Left ventricle myocardium superior (tissue), 1 donor: Measurements from ENCODE around the gene N4BP3. TPM values are rescaled to one million over a fixed set of nuclear protein-coding genes. Genes with fewer than 3 reads are reported as not detected.
"Not testable (repeated sequence)": the region's sequence is repeated elsewhere in the genome, so short reads cannot be mapped to it uniquely, and the experiment has no call there.

Experiments
- ATAC-seq: fragments of 200-7000 bp; cut with Tn5 transposase; one replicate; pipeline ENCODE4 v1.9.1; 2020; ENCODE audit warnings: mild to moderate bottlenecking, moderate library complexity
- DNase-seq: peaks from one replicate; pipeline ENCODE4 v3.0.0-alpha.2; 2020
- intact Hi-C: fragments of 100-400 bp; cut with micrococcal nuclease; formaldehyde crosslinking; loops from one replicate; pipeline ENCODE4 v1.11.0; 2022
- total RNA-seq: library from RNA; stranded (reverse); fragmentation: NEBNext Ultra II Directional; extraction: Animal tissue kit (Norgen Biotek cat#: 25700); gene quantifications from one replicate; pipeline ENCODE4 v1.2.1, GENCODE V29; 2021
- donor health status: DM: no; HTN: yes; CAD: no; lungs with severe emphysema.

The N4BP3 gene
- total RNA-seq, 1 donor from 2014 or later: 2.7 TPM

GRCh38 chr5:178119915-178120606 is 6.7 kb downstream of the N4BP3 start:
- ATAC-seq: no peak
- DNase-seq: no peak
- intact Hi-C loops: no loop called here

GRCh38 chr5:178120607-178121357 is 7.5 kb downstream of the N4BP3 start:
- intact Hi-C loops: no loop called here
- ATAC-seq: peak; percentile 83
- DNase-seq: peak; percentile 93

GRCh38 chr5:178121391-178122276 is 8.3 kb downstream of the N4BP3 start:
- peak; percentile 70 for ATAC-seq
- DNase-seq: peak; percentile 78
- intact Hi-C loops: no loop called here

GRCh38 chr5:178122346-178122745 is 9.0 kb downstream of the N4BP3 start:
- intact Hi-C loops: no loop called here
- ATAC-seq (no peak), DNase-seq (no peak)

GRCh38 chr5:178123094-178123965 is 10.0 kb downstream of the N4BP3 start:
- ATAC-seq (no peak), DNase-seq (no peak)
- intact Hi-C loops: no loop called here

GRCh38 chr5:178123966-178124925 is 10.9 kb downstream of the N4BP3 start:
- ATAC-seq: no peak
- peak; percentile 20 for DNase-seq
- intact Hi-C loops: no loop called here

GRCh38 chr5:178125253-178125906 is 12.0 kb downstream of the N4BP3 start:
- ATAC-seq: peak; percentile 22
- no peak for DNase-seq
- intact Hi-C loops: no loop called here

GRCh38 chr5:178126556-178126955 is 13.2 kb downstream of the N4BP3 start:
- DNase-seq: no peak
- ATAC-seq: no peak
- intact Hi-C loops: no loop called here

GRCh38 chr5:178127300-178128009 is 14.1 kb downstream of the N4BP3 start:
- DNase-seq, intact Hi-C loops, ATAC-seq: not testable (repeated sequence)

- intact Hi-C loops: no loop called here
- no peak for DNase-seq
- no peak for ATAC-seq
Observed at GRCh38 chr5:178129296-178129695, 16.0 kb downstream of the N4BP3 start.

GRCh38 chr5:178130234-178130575 is 16.9 kb downstream of the N4BP3 start:
- DNase-seq, ATAC-seq, intact Hi-C loops: not testable (repeated sequence)

- DNase-seq: peak; percentile 93
- peak; percentile 97 for ATAC-seq
- intact Hi-C loops: no loop called here
Observed at GRCh38 chr5:178130576-178131445, 17.5 kb downstream of the N4BP3 start, which contains the start of gene RMND5B. Gene RMND5B (plus strand): TSS chr5:178131014. CDS start chr5:178138120, 7,106 bp downstream.

- DNase-seq (no peak), ATAC-seq (no peak)
- intact Hi-C loops: no loop called here
Observed at GRCh38 chr5:178131446-178131996, 18.2 kb downstream of the N4BP3 start.

- intact Hi-C loops: no loop called here
- no peak for DNase-seq
Observed at GRCh38 chr5:178136990-178137389, 23.7 kb downstream of the N4BP3 start.

GRCh38 chr5:178137991-178138390 is 24.7 kb downstream of the N4BP3 start:
- intact Hi-C loops: no loop called here
- ATAC-seq: no peak
- no peak for DNase-seq

More at GRCh38 chr5:178136990-178137389, 23.7 kb downstream of the N4BP3 start:
- no peak for ATAC-seq
